ENCODE data around the gene TMEM120A. TPM values are rescaled to one million over a fixed set of nuclear protein-coding genes. Genes with fewer than 3 reads are reported as not detected.

The TMEM120A gene
- total RNA-seq, 1 experiment from 2014 or later: 71.0 TPM

GRCh38 chr7:75984130-75985008, 10.0 kb downstream of the TMEM120A start:
- Histone ChIP-seq H3K4me3 (ENCODE audit: low read depth in 2 of 2, low read length in 2 of 2) (no peak overlapping the region), H3K9me3 (ENCODE audit: control insufficient read depth, insufficient read depth, low read depth, low read length) (no peaks in the 10 kb centered on the region), H3K4me1 (ENCODE audit: control insufficient read depth, insufficient read depth, low read length) (peaks cover 4% of the 10 kb centered on the region), H3K27ac (ENCODE audit: low read length) (no peak overlapping the region), H3K27me3 (ENCODE audit: control insufficient read depth, insufficient read depth, low read length) (no peaks in the 10 kb centered on the region), H3K36me3 (ENCODE audit: control insufficient read depth, insufficient read depth, low read length) (no peaks in the 10 kb centered on the region)
- in situ Hi-C loops (cut with HindIII; ENCODE audit: low pct_unique_long_range_greater_than_20kb, low sequenced_read_pairs) (no loop called here), intact Hi-C loops (cut with micrococcal nuclease; ENCODE audit: unreplicated experiment) (no loop called here)
- ChIA-PET POLR2A (no interaction called here), CTCF (interaction anchor here (0.6 kb wide), 2 partner anchors 12 to 90 kb away, joined by 4 to 6 read pairs; no protein-coding TSS in a partner anchor)
- ATAC-seq (no peak), DNase-seq (ENCODE audit: low read depth, low spot score) (no peak)
- TF ChIP-seq TCF7L2 (IDR thresholded peaks at IDR 0.05; ENCODE audit: low read depth, low read length) (no peak), CTCF (IDR thresholded peaks at IDR 0.05) (no peak), POLR2AphosphoS5 (IDR thresholded peaks at IDR 0.05; ENCODE audit: low read depth, low read length) (no peak), REST (IDR thresholded peaks at IDR 0.05; ENCODE audit: insufficient read depth in 1 of 2, low read depth in 2 of 2, low read length in 1 of 2) (no peak), SIN3A (IDR thresholded peaks at IDR 0.05; ENCODE audit: borderline replicate concordance, insufficient read depth, low read depth, low read length) (no peak)
- BruUV-seq (replicated peaks): no TSS peak

- in situ Hi-C loops (cut with HindIII; ENCODE audit: low pct_unique_long_range_greater_than_20kb, low sequenced_read_pairs): no loop called here
- no peak for ATAC-seq
- ChIA-PET CTCF (no interaction called here), POLR2A (no interaction called here)
- no peak for DNase-seq (ENCODE audit: low read depth, low spot score)
- no peaks in the 10 kb centered on the region for H3K4me1 ChIP-seq (ENCODE audit: control insufficient read depth, insufficient read depth, low read length)
- H3K36me3 ChIP-seq (ENCODE audit: control insufficient read depth, insufficient read depth, low read length): no peaks in the 10 kb centered on the region
- H3K27me3 ChIP-seq (ENCODE audit: control insufficient read depth, insufficient read depth, low read length): no peaks in the 10 kb centered on the region
- no peaks in the 10 kb centered on the region for H3K9me3 ChIP-seq (ENCODE audit: control insufficient read depth, insufficient read depth, low read depth, low read length)
- TF ChIP-seq POLR2AphosphoS5 (IDR thresholded peaks at IDR 0.05; ENCODE audit: low read depth, low read length): 0 out of 2 replicates have a peak, but pooled peaks have one; percentile 19
- no peak for TF ChIP-seq TCF7L2 (IDR thresholded peaks at IDR 0.05; ENCODE audit: low read depth, low read length)
- no peak for TF ChIP-seq REST (IDR thresholded peaks at IDR 0.05; ENCODE audit: insufficient read depth in 1 of 2, low read depth in 2 of 2, low read length in 1 of 2)
- no TSS peak for BruUV-seq (replicated peaks)
- intact Hi-C loops (cut with micrococcal nuclease; ENCODE audit: unreplicated experiment): no loop called here
- no peak overlapping the region for H3K4me3 ChIP-seq (ENCODE audit: low read depth in 2 of 2, low read length in 2 of 2)
- no peak overlapping the region for H3K27ac ChIP-seq (ENCODE audit: low read length)
Observed at GRCh38 chr7:75983471-75984129, 10.8 kb downstream of the TMEM120A start.

All from Panc1 (cell line).